ACC112 (cell line): ENCODE measurements around the gene ORMDL1.

Experiments used
- H2AFZ ChIP-seq: fragments of 200-600 bp; sonication (generic); one replicate; pipeline ENCODE4 v1.6.0; 2017; ENCODE audit warnings: antibody characterized with exemption, low read length; ENCODE audit not compliant: unreplicated experiment
- H3K27ac ChIP-seq: fragments of 200-600 bp; sonication (generic); 2 replicates; pipeline ENCODE4 v1.5.1; 2014; ENCODE audit warnings: low read depth, mild to moderate bottlenecking, antibody characterized with exemption, low read length, moderate library complexity
- H3K27me3 ChIP-seq: fragments of 200-600 bp; sonication (generic); 2 replicates; pipeline ENCODE4 v1.6.1; 2014; ENCODE audit warnings: mild to moderate bottlenecking, antibody characterized with exemption, low read length, moderate library complexity, mixed read lengths; ENCODE audit not compliant: insufficient read depth
- H3K36me3 ChIP-seq: fragments of 200-600 bp; sonication (generic); 2 replicates; pipeline ENCODE4 v1.6.1; 2016; ENCODE audit warnings: mild to moderate bottlenecking, antibody characterized with exemption, low read length, moderate library complexity, mixed read lengths; ENCODE audit not compliant: insufficient read depth
- H3K4me1 ChIP-seq: fragments of 200-600 bp; sonication (generic); one replicate; pipeline ENCODE4 v1.6.1; 2016; ENCODE audit warnings: low read length, mixed read lengths; ENCODE audit not compliant: insufficient read depth, unreplicated experiment, control insufficient read depth
- H3K4me3 ChIP-seq: fragments of 200-600 bp; sonication (generic); 2 replicates; pipeline ENCODE4 v1.5.1; 2014; ENCODE audit warnings: mild to moderate bottlenecking, low read depth, low read length
- H3K79me2 ChIP-seq: fragments of 200-600 bp; sonication (generic); one replicate; pipeline ENCODE4 v1.6.0; 2016; ENCODE audit warnings: low read length; ENCODE audit not compliant: control insufficient read depth, unreplicated experiment, insufficient read depth

The ORMDL1 gene

DNA sequence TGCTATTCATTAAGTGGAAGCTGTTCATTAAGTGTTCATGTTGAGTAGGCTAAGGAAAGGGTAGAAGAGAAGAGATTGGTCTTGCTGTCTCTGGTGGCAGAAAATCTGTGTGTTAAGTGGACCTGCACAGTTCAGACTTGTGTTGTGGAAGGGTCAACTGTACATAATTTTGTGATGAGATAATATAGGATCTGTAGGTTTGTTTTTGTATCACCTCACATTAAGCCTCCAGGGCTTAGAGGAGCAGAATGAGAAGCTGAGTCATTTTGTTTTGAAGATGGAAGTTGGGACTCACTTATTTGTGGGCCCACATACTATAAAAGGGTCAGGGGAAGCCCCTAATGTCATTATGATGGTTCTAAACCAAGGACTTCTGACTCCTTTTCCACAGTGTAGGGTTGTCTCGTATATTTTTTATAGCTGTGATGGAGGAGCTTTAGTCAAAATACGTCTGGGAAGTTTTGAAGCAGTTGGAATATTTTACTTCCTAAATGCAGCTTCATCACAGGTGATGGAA is 18.3 kb upstream of the ORMDL1 start:
- H2AFZ ChIP-seq = no peak overlapping the region
- no peaks in the 10 kb centered on the region for H3K27me3 ChIP-seq
- peaks cover 15% of the 10 kb centered on the region for H3K36me3 ChIP-seq
- H3K79me2 ChIP-seq = peaks cover 3% of the 10 kb centered on the region
- peaks cover 22% of the 10 kb centered on the region for H3K4me1 ChIP-seq
- no peak overlapping the region for H3K27ac ChIP-seq
- H3K4me3 ChIP-seq = no peak overlapping the region

DNA sequence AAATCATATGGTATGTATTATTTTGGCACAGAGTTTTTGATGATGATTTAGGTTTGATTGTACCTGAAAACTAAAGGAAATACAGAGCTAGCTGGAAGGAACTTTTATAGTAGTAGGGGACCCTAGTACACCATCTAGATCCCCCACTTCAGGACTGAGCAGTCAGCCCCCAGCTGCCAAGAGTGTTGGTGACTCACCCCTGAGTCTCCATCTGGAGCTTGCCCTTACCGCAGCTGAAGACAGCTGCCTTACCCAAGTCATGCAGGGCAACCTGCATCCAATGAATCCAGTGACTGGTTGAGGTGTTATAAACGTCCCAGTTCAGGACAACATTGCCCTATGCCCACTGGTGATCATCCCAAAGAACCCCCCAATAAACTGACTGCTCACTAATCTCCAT is 15.4 kb upstream of the ORMDL1 start:
- H3K27ac ChIP-seq = 0 out of 2 replicates have a peak overlapping the region, but pooled peaks have one; percentile 29

DNA sequence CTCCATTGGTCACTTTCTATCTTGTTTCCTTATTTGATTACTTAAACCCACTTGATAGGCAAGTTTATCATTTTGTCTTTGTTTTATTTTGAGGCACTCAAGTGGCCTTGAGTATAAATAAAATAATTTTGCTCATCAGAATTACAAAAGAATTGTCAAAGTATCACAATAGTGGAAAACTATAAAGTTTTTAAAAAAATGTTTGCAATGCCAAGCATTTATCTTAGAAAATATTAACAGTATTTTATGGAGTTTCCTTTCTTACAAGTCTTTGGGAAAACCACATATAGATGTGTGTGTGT is 14.8 kb upstream of the ORMDL1 start:
- Histone ChIP-seq H3K79me2 (peaks cover 3% of the 10 kb centered on the region), H2AFZ (no peak overlapping the region), H3K27me3 (no peaks in the 10 kb centered on the region), H3K27ac (0 out of 2 replicates have a peak overlapping the region, but pooled peaks have one; percentile 29), H3K36me3 (peaks cover 8% of the 10 kb centered on the region), H3K4me3 (no peak overlapping the region), H3K4me1 (peaks cover 22% of the 10 kb centered on the region)

More for the DNA sequence above, 15.4 kb upstream of the ORMDL1 start:
- no peak overlapping the region for H3K4me3 ChIP-seq
- no peaks in the 10 kb centered on the region for H3K27me3 ChIP-seq
- peaks cover 22% of the 10 kb centered on the region for H3K4me1 ChIP-seq
- H3K36me3 ChIP-seq = peaks cover 10% of the 10 kb centered on the region
- H3K79me2 ChIP-seq = peaks cover 3% of the 10 kb centered on the region
- H2AFZ ChIP-seq = no peak overlapping the region

- Histone ChIP-seq H3K4me1 (peaks cover 22% of the 10 kb centered on the region), H3K79me2 (peaks cover 2% of the 10 kb centered on the region), H3K27ac (no peak overlapping the region), H3K36me3 (peaks cover 10% of the 10 kb centered on the region; the same call in 1 of the 2 replicates), H3K27me3 (no peaks in the 10 kb centered on the region), H3K4me3 (no peak overlapping the region), H2AFZ (no peak overlapping the region)
These were observed 14.3 kb upstream of the ORMDL1 start for GRCh38 chr2:189798312-189799029.

DNA sequence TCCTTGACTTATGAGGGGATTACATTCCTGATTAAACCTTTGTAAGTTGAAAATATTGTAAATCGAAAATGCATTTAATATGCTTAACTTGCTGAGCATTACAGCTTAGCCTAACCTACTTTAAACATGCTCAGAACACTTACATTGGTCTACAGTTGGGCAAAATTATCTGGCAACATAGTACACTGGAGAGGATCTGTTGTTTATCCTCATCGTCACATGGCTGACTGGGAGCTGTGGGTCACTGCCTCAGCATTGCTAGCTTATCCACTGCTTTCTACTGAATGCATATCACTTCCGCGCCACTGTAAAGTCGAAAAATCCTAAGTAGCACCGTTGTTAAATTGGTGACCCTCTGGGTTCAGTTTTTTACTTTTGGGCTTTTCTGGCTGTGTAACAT is 13.8 kb upstream of the ORMDL1 start:
- Histone ChIP-seq H3K36me3 (peaks cover 12% of the 10 kb centered on the region; the same call in 1 of the 2 replicates), H3K4me3 (no peak overlapping the region), H2AFZ (no peak overlapping the region), H3K27ac (no peak overlapping the region), H3K79me2 (no peaks in the 10 kb centered on the region), H3K4me1 (peaks cover 22% of the 10 kb centered on the region), H3K27me3 (no peaks in the 10 kb centered on the region)

- peaks cover 9% of the 10 kb centered on the region; the same call in 1 of the 2 replicates for H3K36me3 ChIP-seq
These were observed 10.2 kb upstream of the ORMDL1 start for GRCh38 chr2:189794310-189794709.

GRCh38 chr2:189791338-189792042 is 7.4 kb upstream of the ORMDL1 start:
- Histone ChIP-seq H3K27ac (no peak overlapping the region), H2AFZ (no peak overlapping the region), H3K4me3 (no peak overlapping the region), H3K27me3 (no peaks in the 10 kb centered on the region), H3K4me1 (no peaks in the 10 kb centered on the region), H3K36me3 (peaks cover 15% of the 10 kb centered on the region), H3K79me2 (peaks cover 32% of the 10 kb centered on the region)

More at GRCh38 chr2:189794310-189794709, 10.2 kb upstream of the ORMDL1 start:
- Histone ChIP-seq H3K27me3 (no peaks in the 10 kb centered on the region), H3K79me2 (peaks cover 16% of the 10 kb centered on the region), H3K4me3 (no peak overlapping the region), H2AFZ (no peak overlapping the region), H3K4me1 (peaks cover 6% of the 10 kb centered on the region), H3K27ac (no peak overlapping the region)

GRCh38 chr2:189783451-189783926 is 650 bp downstream of the ORMDL1 start:
- Histone ChIP-seq H3K79me2 (peaks cover 79% of the 10 kb centered on the region), H3K4me1 (peaks cover 15% of the 10 kb centered on the region), H3K27ac (peak overlapping the region; percentile 82), H2AFZ (peak overlapping the region; percentile 84), H3K36me3 (peaks cover 22% of the 10 kb centered on the region), H3K27me3 (no peaks in the 10 kb centered on the region), H3K4me3 (peak overlapping the region; percentile 93)

DNA sequence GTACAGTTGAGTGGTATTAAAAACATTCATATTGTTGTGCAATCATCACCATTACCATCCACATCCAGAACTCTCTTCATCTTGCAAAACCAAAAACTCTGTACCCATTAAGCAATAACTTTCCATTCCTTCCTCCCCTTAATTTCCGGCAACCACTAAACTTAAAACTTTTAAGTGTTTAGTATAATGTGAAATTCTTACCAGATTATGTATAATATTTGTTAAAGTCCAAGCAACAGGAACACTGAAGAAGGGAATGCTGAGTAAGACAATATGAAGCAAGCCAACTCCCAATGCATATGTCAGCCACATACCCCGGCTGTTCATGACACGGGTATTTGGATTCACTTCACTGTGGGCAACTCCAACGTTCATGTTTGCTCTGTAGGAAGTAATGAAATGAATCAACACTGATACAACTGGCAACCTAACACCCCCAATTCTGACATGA is 1.9 kb downstream of the ORMDL1 start:
- H3K4me3 ChIP-seq = peak overlapping the region; percentile 93
- peaks cover 25% of the 10 kb centered on the region for H3K36me3 ChIP-seq
- peaks cover 73% of the 10 kb centered on the region for H3K79me2 ChIP-seq
- no peak overlapping the region for H2AFZ ChIP-seq
- H3K4me1 ChIP-seq = peaks cover 15% of the 10 kb centered on the region
- H3K27ac ChIP-seq = 0 out of 2 replicates have a peak overlapping the region, but pooled peaks have one; percentile 82
- H3K27me3 ChIP-seq = no peaks in the 10 kb centered on the region

DNA sequence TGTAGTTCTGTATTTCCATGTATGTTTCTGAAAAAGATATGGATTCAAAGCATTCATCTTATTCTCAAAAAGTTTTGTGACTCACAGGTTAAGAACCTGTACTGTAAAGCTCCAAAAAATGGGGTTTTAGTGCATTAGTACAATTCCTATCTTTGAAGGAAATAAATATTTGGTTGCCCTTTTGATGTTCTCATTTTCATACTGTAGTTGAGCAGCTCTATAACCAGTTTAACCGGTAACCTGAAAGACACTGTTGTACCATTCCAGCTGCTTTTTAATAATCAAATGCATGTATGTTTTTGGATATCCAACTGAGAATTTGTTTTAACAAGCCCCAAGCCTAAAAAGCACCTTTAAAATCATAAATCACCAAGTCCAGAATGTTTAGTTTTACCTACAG is 11.9 kb downstream of the ORMDL1 start:
- peaks cover 6% of the 10 kb centered on the region for H3K79me2 ChIP-seq
- H3K4me3 ChIP-seq = no peak overlapping the region
- peaks cover 27% of the 10 kb centered on the region for H3K36me3 ChIP-seq
- H2AFZ ChIP-seq = no peak overlapping the region
- H3K27ac ChIP-seq = no peak overlapping the region
- H3K4me1 ChIP-seq = no peaks in the 10 kb centered on the region
- H3K27me3 ChIP-seq = no peaks in the 10 kb centered on the region
